Adrenal gland (tissue), 12 donors: ENCODE measurements around the gene PKD2L1. TPM values are rescaled to one million over a fixed set of nuclear protein-coding genes. Genes with fewer than 3 reads are reported as not detected.
A peak's percentile ranks its signal among the peaks of the same experiment; 100 is the strongest.

Experiments
- DNase-seq, 7 donors: peaks; one replicate each; pipeline ENCODE4 v3.0.0-alpha.2; 2019 to 2020
- H3K27ac ChIP-seq, 5 donors: fragments of 200-600 bp; sonication (generic) in 4 of 5; 1 replicate in 3 of 5; 2 replicates in 2 of 5; pipeline versions ENCODE4 v1.5.1 to v1.8.0; 2016 to 2020; ENCODE audit warnings: mild to moderate bottlenecking in 1 of 5
- H3K27me3 ChIP-seq: fragments of 200-600 bp; 2 replicates; pipeline ENCODE4 v1.8.0; 2021
- H3K36me3 ChIP-seq, 2 donors: fragments of 200-600 bp; replicated peaks in 1 of 2; 1 replicate in 1 of 2; 2 replicates in 1 of 2; pipeline versions ENCODE4 v1.5.1 to v1.8.0; 2018 to 2022
- H3K4me1 ChIP-seq, 2 donors: fragments of 200-600 bp; replicated peaks in 1 of 2; 1 replicate in 1 of 2; 2 replicates in 1 of 2; pipeline versions ENCODE4 v1.5.1 to v1.8.0; 2018 to 2021
- H3K4me3 ChIP-seq, 4 donors: fragments of 200-600 bp; sonication (generic) in 3 of 4; one replicate each; pipeline ENCODE4 v1.5.1; 2016 to 2018
- H3K9me3 ChIP-seq, 3 donors: fragments of 200-600 bp; sonication (generic) in 1 of 3; replicated peaks in 1 of 3; 1 replicate in 2 of 3; 2 replicates in 1 of 3; pipeline versions ENCODE4 v1.5.1 to v1.8.0; 2016 to 2021
- POLR2A ChIP-seq, 2 donors: fragments of 450-650 bp; IDR thresholded peaks; one replicate each; pipeline ENCODE4 v1.6.1; 2017; ENCODE audit warnings: antibody characterized with exemption in 2 of 2, mild to moderate bottlenecking in 2 of 2, moderate library complexity in 1 of 2
- WGBS, 4 donors: extraction: QIAGEN DNeasy Blood & Tissue Kit in 2 of 4; methylation state at CpG; one replicate each; pipeline versions ENCODE4 v1.1.5 to v1.1.7; 2013 to 2017; 5-methylcytosine and 5-hydroxymethylcytosine counted together
- intact Hi-C, 2 donors: fragments of 100-400 bp; cut with DNase I; formaldehyde crosslinking; loops; one replicate each; pipeline versions ENCODE4 v1.14.1 to v1.15.0; 2022 to 2023
- polyA plus RNA-seq, 3 donors: library from polyadenylated mRNA; stranded (reverse); fragments of 200-250 nt in 2 of 3; fragments of 350-450 nt in 1 of 3; fragmentation: Illumina TruSeq in 1 of 3; extraction: RNeasy Lipid Tissue Mini Kit (QIAGEN cat#74804) in 1 of 3; gene quantifications; one replicate each; pipeline ENCODE4 v1.2.3, GENCODE V29; 2013 to 2014
- total RNA-seq, 9 donors: library from RNA; depleted of rRNA in 4 of 9; stranded (reverse); fragments of >200 nt in 4 of 9; fragments of 120-200 nt in 1 of 9; fragmentation: NEBNext Ultra II Directional in 1 of 9; extraction: Animal tissue kit (Norgen Biotek cat#: 25700) in 1 of 9; gene quantifications; one replicate each; pipeline versions ENCODE4 v1.1.0 to v1.2.4, GENCODE V29; 2013 to 2023
- TF ChIP-seq, protein P1 (sequence below), 6 experiments: fragments of 450-650 bp in 4 of 6; fragments of 200-600 bp in 2 of 6; sonication (generic) in 1 of 6; IDR thresholded peaks; 1 replicate in 5 of 6; 2 replicates in 1 of 6; pipeline versions ENCODE4 v1.5.1 to v1.8.0; 2016 to 2021; ENCODE audit warnings: antibody characterized with exemption in 6 of 6, mild to moderate bottlenecking in 2 of 6, moderate library complexity in 1 of 6
- donor health status: healthy with polysubstance abuse.
- donor health status: Bipolar disorder and iron deficiency.
- donor health status: DM: yes; HTN: yes; CAD: no.
- donor health status: DM: no; HTN: no; CAD: no.
- donor health status: DM: no; HTN: no; CAD: no.
- donor health status: DM: yes; HTN: yes; CAD: no.

Gene PKD2L1
- total and polyA plus RNA-seq, 12 donors = 0.50 to 0.72 TPM; not detected in 10

DNA sequence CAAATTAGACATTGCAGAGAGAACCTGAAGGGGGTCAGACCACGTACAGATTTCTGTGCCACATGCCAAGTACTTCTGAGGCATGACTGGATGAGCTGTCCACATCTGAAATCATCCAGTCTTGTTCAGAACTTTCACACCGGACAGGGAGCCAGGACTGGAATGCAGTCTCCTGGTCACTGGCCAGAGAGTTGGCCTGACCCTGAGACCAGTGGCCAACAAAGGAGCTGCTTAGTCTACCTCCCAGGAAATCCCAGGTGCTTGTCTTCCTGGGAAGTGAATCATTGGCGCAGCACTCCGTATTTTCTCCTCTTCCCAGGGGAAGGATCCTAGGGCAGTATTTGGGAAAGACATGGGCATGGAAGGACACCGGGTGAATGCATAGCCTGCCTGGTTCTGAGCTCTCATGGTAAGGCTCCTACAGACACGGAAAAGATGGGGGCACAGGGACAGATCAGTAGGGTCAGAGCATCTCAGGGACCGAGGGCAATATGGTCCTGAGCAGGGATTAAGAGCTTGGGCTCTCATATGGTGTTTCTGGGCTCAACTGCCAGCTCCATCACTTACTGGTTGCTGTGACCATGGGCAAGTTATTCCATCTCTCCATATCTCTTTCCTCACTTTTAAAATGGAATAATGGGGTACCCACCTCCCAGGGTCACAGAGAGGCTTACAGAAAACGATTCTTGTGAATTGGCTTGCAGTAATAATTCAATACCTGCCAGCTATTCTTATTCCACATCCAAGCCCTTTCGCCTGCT is 15.7 kb upstream of the PKD2L1 start:
- H3K27me3 ChIP-seq = no peaks in the 10 kb centered on the region
- intact Hi-C loops = no loop called here
- peak in 1 of 2 donors; percentile 48 for TF ChIP-seq POLR2A (IDR thresholded peaks at IDR 0.05)
- TF ChIP-seq, protein P1, sequence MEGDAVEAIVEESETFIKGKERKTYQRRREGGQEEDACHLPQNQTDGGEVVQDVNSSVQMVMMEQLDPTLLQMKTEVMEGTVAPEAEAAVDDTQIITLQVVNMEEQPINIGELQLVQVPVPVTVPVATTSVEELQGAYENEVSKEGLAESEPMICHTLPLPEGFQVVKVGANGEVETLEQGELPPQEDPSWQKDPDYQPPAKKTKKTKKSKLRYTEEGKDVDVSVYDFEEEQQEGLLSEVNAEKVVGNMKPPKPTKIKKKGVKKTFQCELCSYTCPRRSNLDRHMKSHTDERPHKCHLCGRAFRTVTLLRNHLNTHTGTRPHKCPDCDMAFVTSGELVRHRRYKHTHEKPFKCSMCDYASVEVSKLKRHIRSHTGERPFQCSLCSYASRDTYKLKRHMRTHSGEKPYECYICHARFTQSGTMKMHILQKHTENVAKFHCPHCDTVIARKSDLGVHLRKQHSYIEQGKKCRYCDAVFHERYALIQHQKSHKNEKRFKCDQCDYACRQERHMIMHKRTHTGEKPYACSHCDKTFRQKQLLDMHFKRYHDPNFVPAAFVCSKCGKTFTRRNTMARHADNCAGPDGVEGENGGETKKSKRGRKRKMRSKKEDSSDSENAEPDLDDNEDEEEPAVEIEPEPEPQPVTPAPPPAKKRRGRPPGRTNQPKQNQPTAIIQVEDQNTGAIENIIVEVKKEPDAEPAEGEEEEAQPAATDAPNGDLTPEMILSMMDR (IDR thresholded peaks at IDR 0.05) = peak in 1 of 6 experiments; percentile 6

DNA sequence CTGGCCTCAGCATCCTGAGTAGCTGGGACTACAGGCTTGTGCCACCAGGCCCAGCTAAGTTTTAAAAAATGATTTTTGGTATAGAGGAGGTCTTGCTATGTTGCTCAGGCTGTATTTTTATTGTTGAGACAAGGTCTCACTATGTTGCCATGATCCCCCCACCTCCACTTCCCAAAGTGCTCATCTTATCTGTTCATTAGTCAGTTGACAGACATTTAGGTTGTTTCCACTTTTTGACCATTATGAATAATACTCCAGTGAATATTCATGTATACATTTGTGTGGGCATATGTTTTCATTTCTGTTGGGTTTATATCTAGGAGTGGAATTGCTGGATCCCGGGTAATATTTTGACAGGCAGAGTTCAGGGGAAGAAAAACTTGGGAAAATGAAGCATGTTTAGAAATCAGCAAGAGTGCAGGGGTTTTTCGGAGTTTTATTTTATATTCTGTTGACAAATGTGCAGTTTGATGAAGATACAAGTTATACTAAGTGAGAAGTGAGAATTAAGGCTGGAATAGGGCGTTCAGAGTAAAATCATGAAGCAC is 14.3 kb upstream of the PKD2L1 start:
- H3K36me3 ChIP-seq = no peaks in the 10 kb centered on the region
- WGBS, 4 donors = 77 to 92% (median 79%) methylated on average over 3 of the region's 3 CpGs
- intact Hi-C loops = no loop called here
- H3K27ac ChIP-seq = no peak overlapping the region
- H3K27me3 ChIP-seq = no peaks in the 10 kb centered on the region
- no peak for DNase-seq
- H3K4me3 ChIP-seq = no peak overlapping the region
- H3K4me1 ChIP-seq = peaks cover 27 to 35% of the 10 kb centered on the region in 2 donors
- TF ChIP-seq, protein P1 (IDR thresholded peaks at IDR 0.05) = no peak
- TF ChIP-seq POLR2A (IDR thresholded peaks at IDR 0.05) = no peak
- no peaks in the 10 kb centered on the region for H3K9me3 ChIP-seq

More for the DNA sequence above, 15.7 kb upstream of the PKD2L1 start:
- peaks cover 40 to 49% of the 10 kb centered on the region in 2 donors for H3K4me1 ChIP-seq
- 39 to 47% (median 44%) methylated on average over 9 of the region's 9 CpGs for WGBS, 4 donors
- H3K9me3 ChIP-seq = no peaks in the 10 kb centered on the region
- DNase-seq = peak; percentile 46 to 80 (median 75)
- peak overlapping the region in 3 of 5 donors; percentile 66 to 85 (median 82) for H3K27ac ChIP-seq
- no peaks in the 10 kb centered on the region for H3K36me3 ChIP-seq
- H3K4me3 ChIP-seq = peak overlapping the region in 2 of 4 donors; percentile 65 to 92

DNA sequence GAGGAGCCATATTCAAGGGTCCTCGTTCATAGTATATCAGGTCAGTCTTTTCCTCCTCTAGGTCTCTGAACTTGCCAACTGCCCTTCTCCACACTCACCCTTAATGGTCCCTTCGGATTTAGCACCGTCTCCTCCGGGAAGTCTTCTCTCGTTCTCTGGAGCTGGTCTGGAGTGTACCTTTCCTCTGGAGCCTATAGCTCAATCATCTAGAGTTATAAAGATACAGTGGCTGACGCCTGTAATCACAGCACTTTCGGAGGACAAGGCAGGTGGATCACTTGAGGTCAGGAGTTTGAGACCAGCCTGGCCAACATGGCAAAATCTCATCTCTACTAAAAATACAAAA is 12.6 kb upstream of the PKD2L1 start:
- H3K36me3 ChIP-seq = no peaks in the 10 kb centered on the region
- H3K9me3 ChIP-seq = no peaks in the 10 kb centered on the region
- peaks cover 11 to 19% of the 10 kb centered on the region in 2 donors for H3K4me1 ChIP-seq
- TF ChIP-seq, protein P1 (IDR thresholded peaks at IDR 0.05) = no peak
- TF ChIP-seq POLR2A (IDR thresholded peaks at IDR 0.05) = no peak
- H3K27me3 ChIP-seq = no peaks in the 10 kb centered on the region
- intact Hi-C loops = no loop called here
- no peak overlapping the region for H3K4me3 ChIP-seq
- DNase-seq = no peak
- WGBS, 4 donors = 80 to 89% (median 80%) methylated on average over 7 of the region's 7 CpGs
- H3K27ac ChIP-seq = no peak overlapping the region

DNA sequence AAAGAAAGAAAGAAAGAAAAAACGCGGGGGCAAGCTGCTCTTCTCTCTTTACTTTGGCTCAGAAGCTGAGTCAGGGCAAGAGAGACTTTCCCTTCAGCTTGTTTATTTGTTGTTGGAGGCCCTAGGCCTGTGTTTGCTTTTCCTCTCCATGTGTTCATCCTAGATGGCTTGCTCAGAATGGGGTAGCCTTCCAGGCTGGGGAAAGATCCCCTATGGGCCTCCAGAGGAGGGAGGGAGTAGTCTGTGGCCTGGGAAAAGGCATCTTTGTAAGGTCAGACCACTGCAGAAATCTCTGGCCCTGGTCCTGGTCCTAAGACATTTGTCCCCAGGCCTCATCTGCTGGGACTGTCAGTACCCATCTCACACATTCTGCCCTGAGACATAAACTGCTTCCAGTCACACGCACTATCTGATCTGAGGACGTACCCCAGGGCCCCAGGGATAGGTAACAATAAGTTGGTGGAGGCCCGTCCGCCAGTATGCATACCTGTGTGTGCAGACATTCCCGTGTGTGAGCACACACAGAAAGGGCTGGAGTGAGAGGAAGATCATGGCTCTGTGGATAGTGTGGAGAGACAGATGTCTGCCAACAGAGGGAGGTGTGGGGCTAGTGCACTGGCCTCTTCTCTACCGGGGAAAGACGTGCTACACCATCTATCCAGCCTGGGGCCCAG is 12.1 kb upstream of the PKD2L1 start:
- Histone ChIP-seq H3K27me3 (no peaks in the 10 kb centered on the region), H3K27ac (peak overlapping the region in 1 of 5 donors; percentile 50), H3K4me1 (peaks cover 11 to 19% of the 10 kb centered on the region in 2 donors), H3K9me3 (no peaks in the 10 kb centered on the region), H3K36me3 (no peaks in the 10 kb centered on the region), H3K4me3 (no peak overlapping the region)
- TF ChIP-seq, protein P1 (IDR thresholded peaks at IDR 0.05) = peak; percentile 44 to 76 (median 70)
- no peak for TF ChIP-seq POLR2A (IDR thresholded peaks at IDR 0.05)
- 46 to 59% (median 53%) methylated on average over 7 to 9 of the region's 9 CpGs for WGBS, 4 donors
- peak; percentile 41 to 81 (median 69) for DNase-seq
- intact Hi-C loops = no loop called here
